CD4-positive, alpha-beta T cell (primary cell): Measurements from ENCODE around the gene STARD13. TPM values are rescaled to one million over a fixed set of nuclear protein-coding genes. Genes with fewer than 3 reads are reported as not detected.

Source experiments
- ATAC-seq: fragments of 200-7000 bp; cut with Tn5 transposase; one replicate; pipeline ENCODE4 v1.10.0; 2022; ENCODE audit warnings: mild to moderate bottlenecking; ENCODE audit not compliant: poor library complexity
- CTCF ChIA-PET: fragments of 350-600 bp; sonication (Branson Sonifier 250); formaldehyde crosslinking; loops from one replicate; lab custom pipeline; 2021; ENCODE audit warnings: antibody characterized with exemption, inconsistent platforms; lab: Charles Lee
- POLR2A ChIA-PET: fragments of 350-600 bp; sonication (Branson Sonifier 250); formaldehyde crosslinking; loops from one replicate; lab custom pipeline; 2021; ENCODE audit warnings: antibody characterized with exemption, inconsistent platforms; lab: Charles Lee
- DNase-seq, 14 experiments: peaks; one replicate each; pipeline ENCODE4 v3.0.0-alpha.2; 2013 to 2020; ENCODE audit warnings: mixed read lengths in 2 of 14
- H3K27ac ChIP-seq, 2 donors: one replicate each; pipeline versions ENCODE4 v1.5.1 to v1.7.0; 2013; ENCODE audit warnings: low read length in 2 of 2, low read depth in 1 of 2, mild to moderate bottlenecking in 1 of 2
- H3K27me3 ChIP-seq, 2 experiments: 1 replicate in 1 of 2; 2 replicates in 1 of 2; pipeline versions ENCODE4 v1.6.1 to v1.7.0; 2013; ENCODE audit warnings: low read length in 2 of 2, control low read depth in 1 of 2, mild to moderate bottlenecking in 1 of 2, moderate library complexity in 1 of 2; ENCODE audit not compliant: insufficient read depth in 2 of 2, control insufficient read depth in 1 of 2
- H3K36me3 ChIP-seq: one replicate; pipeline ENCODE4 v1.6.1; 2013; ENCODE audit warnings: low read length, control low read depth; ENCODE audit not compliant: insufficient read depth
- H3K4me1 ChIP-seq: one replicate; pipeline ENCODE4 v1.6.1; 2013; ENCODE audit warnings: low read length, control low read depth; ENCODE audit not compliant: insufficient read depth
- H3K4me3 ChIP-seq: one replicate; pipeline ENCODE4 v1.5.1; 2013; ENCODE audit warnings: mild to moderate bottlenecking, low read length, moderate library complexity
- H3K9me3 ChIP-seq, 2 experiments: 1 replicate in 1 of 2; 2 replicates in 1 of 2; pipeline versions ENCODE4 v1.6.1 to v1.7.0; 2013; ENCODE audit warnings: low read length in 2 of 2, mild to moderate bottlenecking in 2 of 2, control low read depth in 1 of 2, moderate library complexity in 1 of 2; ENCODE audit not compliant: control insufficient read depth in 1 of 2, insufficient read depth in 1 of 2
- H3K27ac Mint-ChIP-seq: one replicate; pipeline ENCODE4 v1.8.0; 2020; ENCODE audit warnings: mixed read lengths
- H3K27me3 Mint-ChIP-seq: one replicate; pipeline ENCODE4 v1.8.0; 2021; ENCODE audit warnings: mixed read lengths
- H3K36me3 Mint-ChIP-seq: one replicate; pipeline ENCODE4 v1.8.0; 2021; ENCODE audit warnings: low read depth, mixed read lengths
- H3K4me1 Mint-ChIP-seq: one replicate; pipeline ENCODE4 v1.8.0; 2021; ENCODE audit warnings: low read depth, mixed read lengths
- H3K4me3 Mint-ChIP-seq: one replicate; pipeline ENCODE4 v1.8.0; 2020; ENCODE audit warnings: mild to moderate bottlenecking, mixed read lengths
- H3K9me3 Mint-ChIP-seq: one replicate; pipeline ENCODE4 v1.8.0; 2020; ENCODE audit warnings: mixed read lengths
- CTCF ChIP-seq: fragments of 200-600 bp; IDR thresholded peaks from one replicate; pipeline ENCODE4 v1.8.0; 2022; ENCODE audit warnings: antibody characterized with exemption, mild to moderate bottlenecking
- intact Hi-C, 2 experiments: fragments of 100-400 bp; cut with DNase I in 1 of 2; cut with micrococcal nuclease in 1 of 2; formaldehyde crosslinking; loops; one replicate each; pipeline versions ENCODE4 v1.15.1 to v1.9.0; 2023 to 2025; cut with DNase I, micrococcal nuclease
- total RNA-seq, 174 experiments: library from RNA in 2 of 174; stranded (reverse) in 2 of 174; gene quantifications; one replicate each; pipeline ENCODE4 v1.2.3 and lab custom pipeline; 2021 to 2026

The STARD13 gene
- total RNA-seq, 2 experiments from 2014 or later, result not detected

GRCh38 chr13:33066329-33066728, 219.2 kb downstream of the STARD13 start:
- Mint-ChIP-seq H3K4me3 (no peak overlapping the region), H3K9me3 (no peaks in the 10 kb centered on the region), H3K36me3 (no peaks in the 10 kb centered on the region), H3K4me1 (no peaks in the 10 kb centered on the region), H3K27ac (no peak overlapping the region), H3K27me3 (peaks cover 3% of the 10 kb centered on the region)
- no peak for ATAC-seq
- Histone ChIP-seq H3K27me3 (peaks cover 0 to 2% of the 10 kb centered on the region in 2 experiments), H3K4me1 (no peaks in the 10 kb centered on the region), H3K27ac (no peak overlapping the region), H3K4me3 (no peak overlapping the region), H3K9me3 (peaks cover 0 to 5% of the 10 kb centered on the region in 2 experiments), H3K36me3 (no peaks in the 10 kb centered on the region)
- TF ChIP-seq CTCF, result no peak
- POLR2A ChIA-PET, result no interaction called here
- intact Hi-C loops, result no loop called here
- DNase-seq, result no peak
- CTCF ChIA-PET, result no interaction called here

DNA sequence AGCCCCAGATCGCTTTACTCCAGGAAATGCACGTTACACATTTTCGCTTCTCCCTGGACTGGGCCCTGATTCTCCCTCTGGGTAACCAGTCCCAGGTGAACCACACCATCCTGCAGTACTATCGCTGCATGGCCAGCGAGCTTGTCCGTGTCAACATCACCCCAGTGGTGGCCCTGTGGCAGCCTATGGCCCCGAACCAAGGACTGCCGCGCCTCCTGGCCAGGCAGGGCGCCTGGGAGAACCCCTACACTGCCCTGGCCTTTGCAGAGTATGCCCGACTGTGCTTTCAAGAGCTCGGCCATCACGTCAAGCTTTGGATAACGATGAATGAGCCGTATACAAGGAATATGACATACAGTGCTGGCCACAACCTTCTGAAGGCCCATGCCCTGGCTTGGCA, 224.7 kb downstream of the STARD13 start:
- Mint-ChIP-seq H3K36me3 (no peaks in the 10 kb centered on the region), H3K4me1 (no peaks in the 10 kb centered on the region), H3K27ac (no peak overlapping the region), H3K4me3 (no peak overlapping the region), H3K27me3 (peaks cover 8% of the 10 kb centered on the region), H3K9me3 (no peaks in the 10 kb centered on the region)
- H3K4me1 ChIP-seq, result no peaks in the 10 kb centered on the region
- H3K27me3 ChIP-seq, result no peaks in the 10 kb centered on the region
- no peak for DNase-seq
- no peak for TF ChIP-seq CTCF
- intact Hi-C loops, result no loop called here
- POLR2A ChIA-PET, result no interaction called here
- CTCF ChIA-PET, result no interaction called here
- no peaks in the 10 kb centered on the region for H3K36me3 ChIP-seq
- H3K9me3 ChIP-seq, result peaks cover 0 to 4% of the 10 kb centered on the region in 2 experiments
- H3K4me3 ChIP-seq, result no peak overlapping the region
- ATAC-seq, result no peak
- no peak overlapping the region for H3K27ac ChIP-seq

DNA sequence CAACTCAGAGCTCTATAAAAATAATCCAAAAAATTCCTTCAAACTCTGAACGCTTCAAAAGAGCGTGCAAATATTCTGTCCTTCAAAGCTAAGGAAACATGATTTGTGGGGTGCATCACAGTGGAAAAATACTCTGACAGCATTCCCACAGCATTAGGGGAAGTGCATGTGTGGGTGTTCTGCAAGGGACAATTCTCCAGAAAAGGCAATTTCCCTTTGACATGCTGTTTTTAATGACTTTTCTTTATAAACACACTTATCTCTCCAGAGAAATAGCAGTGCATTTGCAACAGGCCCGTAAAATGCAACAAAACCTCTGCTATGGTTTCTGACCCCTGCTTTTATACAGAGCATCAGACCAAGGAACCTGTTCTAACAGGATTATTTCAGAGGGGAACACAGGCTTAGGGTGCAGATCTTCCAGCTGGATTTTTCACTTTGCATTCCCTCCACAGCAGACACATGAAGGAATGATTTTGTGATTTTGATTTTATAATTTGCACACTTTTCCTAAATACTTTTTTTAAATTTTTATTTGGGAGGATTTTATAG, 226.7 kb downstream of the STARD13 start:
- Mint-ChIP-seq H3K4me3 (no peak overlapping the region), H3K4me1 (no peaks in the 10 kb centered on the region), H3K36me3 (no peaks in the 10 kb centered on the region), H3K9me3 (no peaks in the 10 kb centered on the region), H3K27ac (no peak overlapping the region), H3K27me3 (peaks cover 8% of the 10 kb centered on the region)
- Histone ChIP-seq H3K36me3 (no peaks in the 10 kb centered on the region), H3K27me3 (no peaks in the 10 kb centered on the region), H3K4me1 (no peaks in the 10 kb centered on the region), H3K9me3 (peaks cover 0 to 4% of the 10 kb centered on the region in 2 experiments), H3K27ac (no peak overlapping the region), H3K4me3 (no peak overlapping the region)
- CTCF ChIA-PET, result no interaction called here
- no peak for TF ChIP-seq CTCF
- POLR2A ChIA-PET, result no interaction called here
- ATAC-seq (no peak), DNase-seq (no peak)
- intact Hi-C loops, result no loop called here
